Stimulated activated CD8-positive, alpha-beta memory T cell treated with anti-CD3 and anti-CD28 coated beads, Interleukin-12 subunit alpha, Interleukin-12 subunit beta, amount 100 ng/mL, for 24 hours (primary cell): ENCODE results near the gene LAMTOR3.
A peak's percentile ranks its signal among the peaks of the same experiment; 100 is the strongest.

ENCODE experiments used
- DNase-seq: peaks from one replicate; pipeline ENCODE4 v3.0.0-alpha.2; 2020; ENCODE audit errors: extremely low read depth

LAMTOR3 gene

DNA sequence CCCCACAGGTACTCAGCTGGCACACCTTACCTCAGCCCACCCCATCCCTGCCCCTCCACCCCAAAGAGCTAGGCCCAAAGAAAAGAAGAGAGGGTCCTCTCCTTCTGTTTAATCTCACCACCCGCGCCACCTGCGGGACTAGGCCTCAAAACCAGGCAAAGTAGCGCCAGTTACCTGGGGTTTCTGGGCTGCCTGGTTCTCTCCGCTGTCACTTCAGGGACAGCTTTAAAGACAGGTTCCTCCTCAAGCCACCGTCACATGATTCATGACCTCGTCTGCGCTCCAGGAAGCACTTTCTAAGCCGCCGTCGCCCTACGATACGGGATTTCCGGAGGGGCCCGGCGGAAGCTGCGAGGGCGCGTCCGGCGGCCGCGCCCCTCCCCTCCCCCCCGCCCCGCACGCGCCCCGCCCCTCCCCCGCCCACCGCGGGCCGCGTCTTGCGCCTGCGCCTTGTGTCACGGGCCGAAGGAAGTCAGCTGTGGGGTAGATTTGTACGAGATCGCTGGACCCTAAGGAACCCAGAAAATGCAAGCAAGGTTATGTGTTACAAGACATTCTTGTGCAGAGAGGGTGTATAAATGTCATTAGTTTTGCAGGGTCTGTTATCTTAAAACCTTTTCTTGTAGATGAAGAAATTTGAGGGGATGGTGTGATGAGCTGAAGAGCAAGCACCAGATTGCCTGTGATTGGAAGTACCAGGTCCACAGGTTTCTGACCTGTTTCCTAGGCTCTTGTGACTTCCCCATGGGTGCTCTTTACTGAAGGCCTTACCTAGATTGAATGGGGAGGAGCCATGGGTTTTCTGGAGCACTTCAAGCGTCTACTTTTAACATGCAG lies at the start of gene LAMTOR3:
LAMTOR3 (minus strand) TSS at position 267 of the 837 bp plus-strand sequence. CDS start 464 bp downstream, outside the sequence.
- peak; percentile 72 for DNase-seq

GRCh38 chr4:99938243-99938753 lies 44.1 kb upstream of the LAMTOR3 start:
- no peak for DNase-seq

DNA sequence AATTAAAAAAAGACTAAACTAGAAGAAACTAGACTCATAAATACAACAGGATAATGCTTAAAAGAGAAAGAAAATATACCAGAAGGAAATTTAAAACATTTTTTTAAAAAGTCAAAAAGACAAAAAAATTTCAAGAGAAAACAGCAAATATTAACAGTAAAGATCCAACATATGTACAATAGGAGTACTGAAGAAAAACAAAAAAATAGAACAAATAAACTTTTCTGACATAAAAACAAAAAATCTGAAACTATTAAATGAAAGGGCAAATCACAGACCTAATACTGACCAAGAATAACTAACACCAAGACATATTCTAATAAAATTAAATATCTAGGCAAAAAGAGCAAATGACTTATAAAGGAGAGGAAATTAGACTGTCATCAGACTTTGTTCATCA lies 40.7 kb upstream of the LAMTOR3 start:
- DNase-seq: no peak

DNA sequence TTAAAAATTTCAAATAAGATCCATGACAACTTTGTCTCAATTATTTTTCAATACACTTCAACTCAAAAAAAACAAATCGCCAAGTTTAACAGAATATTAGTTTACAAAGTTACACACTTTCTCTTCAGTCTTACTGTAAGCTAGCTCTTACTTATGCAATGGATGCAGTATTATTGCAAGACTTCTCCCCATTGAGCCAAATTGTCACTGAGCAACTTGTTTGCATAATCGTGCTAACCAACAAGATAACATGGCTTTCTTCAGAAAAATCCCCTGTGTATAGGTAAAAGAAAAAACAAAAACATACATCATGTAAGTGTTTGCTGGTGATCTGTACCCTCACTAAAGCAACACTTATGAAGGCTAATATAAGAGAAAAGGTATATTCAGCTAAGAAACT lies 33.3 kb upstream of the LAMTOR3 start:
- no peak for DNase-seq

- no peak for DNase-seq
These were observed 26.9 kb upstream of the LAMTOR3 start for GRCh38 chr4:99921174-99921573.

DNA sequence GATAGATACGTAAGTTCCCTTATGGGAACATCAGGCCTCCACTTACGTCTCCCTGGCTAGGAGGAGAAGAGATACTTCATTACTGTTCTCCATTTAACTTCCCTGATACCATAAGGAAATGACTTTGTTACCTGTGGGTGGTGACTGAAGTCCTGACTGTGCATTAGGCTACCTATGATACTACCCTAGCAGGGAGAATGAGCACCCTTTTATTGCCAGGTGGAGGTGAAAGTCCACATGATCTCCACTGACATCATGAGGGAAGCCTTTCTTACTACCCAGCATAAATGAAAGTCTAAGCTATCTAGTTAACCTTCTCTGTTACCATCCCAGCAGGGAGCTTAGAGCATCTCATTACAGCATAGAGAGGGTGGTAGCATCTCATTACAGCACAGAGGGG lies 24.4 kb upstream of the LAMTOR3 start:
- DNase-seq: no peak

- no peak for DNase-seq
These were observed 23.3 kb upstream of the LAMTOR3 start for GRCh38 chr4:99917575-99917974.

GRCh38 chr4:99915449-99915848 lies 21.2 kb upstream of the LAMTOR3 start:
- DNase-seq: no peak

DNA sequence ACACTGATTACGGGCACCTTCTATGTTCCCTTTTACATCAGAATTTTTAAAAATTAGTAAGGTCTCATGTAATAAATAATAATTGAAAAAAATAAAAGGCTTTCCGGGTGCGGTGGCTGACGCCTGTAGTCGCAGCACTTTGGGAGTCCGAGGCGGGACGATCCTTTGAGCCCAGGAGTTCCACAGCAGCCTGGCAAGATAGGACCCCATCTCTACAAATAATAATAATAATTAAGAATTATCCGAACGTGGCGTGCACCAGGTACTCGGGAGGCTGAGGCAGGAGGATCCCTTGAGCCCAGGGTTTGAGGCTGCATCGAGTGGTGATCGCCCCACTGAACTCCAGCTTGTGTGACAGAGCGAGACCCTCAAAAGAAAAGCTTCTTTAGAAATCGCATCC lies 771 bp upstream of the LAMTOR3 start:
- DNase-seq: no peak

DNA sequence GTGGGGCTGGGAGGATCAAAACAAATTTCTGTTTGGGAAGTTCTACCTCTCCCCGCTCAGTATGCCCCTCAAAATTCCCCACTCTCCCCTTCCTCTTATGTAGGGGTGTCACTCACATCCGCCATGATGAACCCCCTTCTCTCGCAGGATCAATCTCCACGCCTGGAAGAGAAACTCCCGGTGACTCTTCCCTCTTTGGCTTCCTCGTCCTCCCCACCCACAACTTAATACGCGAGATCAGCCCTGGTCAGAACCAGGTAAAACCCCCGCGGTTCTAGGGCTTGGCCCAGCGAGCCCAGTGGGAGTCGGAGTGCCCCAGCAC lies 427 bp downstream of the LAMTOR3 start:
- no peak for DNase-seq

DNA sequence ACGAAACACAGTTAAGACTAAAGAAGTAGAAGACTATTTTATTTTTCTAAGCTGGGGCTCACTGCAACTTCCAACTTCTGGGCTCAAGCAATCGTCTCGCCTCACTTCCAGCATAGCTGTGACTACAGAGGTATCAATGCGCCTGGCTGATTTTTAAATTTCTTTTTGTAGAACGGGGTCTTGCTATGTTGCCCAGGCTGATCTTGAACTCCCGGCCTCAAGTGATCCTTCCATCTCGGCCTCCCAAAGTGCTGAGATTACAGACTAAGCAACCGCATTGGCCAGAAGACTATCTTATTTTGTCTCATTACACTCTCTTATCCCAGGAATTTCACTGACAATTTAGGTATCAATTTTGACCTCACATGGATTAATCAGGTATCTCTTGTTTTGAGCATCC lies 1.2 kb downstream of the LAMTOR3 start:
- DNase-seq: no peak

DNA sequence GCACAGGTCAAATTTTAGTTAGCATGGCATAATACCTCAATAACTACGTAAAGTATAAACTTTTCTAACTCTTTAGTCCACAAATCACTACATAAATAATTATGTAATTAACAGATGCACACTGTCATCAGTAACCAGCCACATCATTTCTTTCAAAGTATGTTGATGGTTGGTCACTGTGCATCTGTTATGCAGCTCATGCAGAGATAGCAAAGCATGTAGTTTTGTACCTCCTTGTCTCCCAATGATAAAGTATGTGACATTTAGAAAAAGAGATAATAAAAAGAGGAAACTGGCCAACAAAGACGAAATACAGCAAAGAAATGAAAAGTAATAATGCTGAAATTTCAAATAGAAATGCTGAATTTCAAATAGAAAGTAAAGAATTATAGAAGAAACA lies 2.9 kb downstream of the LAMTOR3 start:
- DNase-seq: no peak

DNA sequence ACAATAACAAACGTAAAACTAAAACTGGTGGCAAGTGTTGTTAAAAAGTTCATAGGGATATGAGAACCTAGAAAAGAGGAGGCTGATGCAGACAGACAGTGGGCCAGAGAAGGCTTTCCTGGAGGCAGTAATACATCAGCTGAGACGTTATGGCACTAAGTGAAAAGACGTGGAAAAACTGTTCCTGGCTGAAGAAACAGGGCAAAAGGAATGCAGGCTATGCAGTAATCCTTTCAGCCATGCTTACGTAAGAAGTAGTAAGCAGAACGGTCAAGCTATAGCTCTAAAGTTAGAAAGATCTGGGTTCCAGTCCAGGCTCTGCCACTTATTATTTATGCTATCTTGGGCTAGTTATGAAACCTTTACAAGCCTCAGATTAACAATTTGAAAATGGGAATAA lies 6.4 kb downstream of the LAMTOR3 start:
- no peak for DNase-seq

- no peak for DNase-seq
These were observed 8.1 kb downstream of the LAMTOR3 start for GRCh38 chr4:99886146-99886545.

- no peak for DNase-seq
These were observed 8.5 kb downstream of the LAMTOR3 start for GRCh38 chr4:99885687-99886086.

GRCh38 chr4:99885063-99885664 lies 9.1 kb downstream of the LAMTOR3 start:
- no peak for DNase-seq

DNA sequence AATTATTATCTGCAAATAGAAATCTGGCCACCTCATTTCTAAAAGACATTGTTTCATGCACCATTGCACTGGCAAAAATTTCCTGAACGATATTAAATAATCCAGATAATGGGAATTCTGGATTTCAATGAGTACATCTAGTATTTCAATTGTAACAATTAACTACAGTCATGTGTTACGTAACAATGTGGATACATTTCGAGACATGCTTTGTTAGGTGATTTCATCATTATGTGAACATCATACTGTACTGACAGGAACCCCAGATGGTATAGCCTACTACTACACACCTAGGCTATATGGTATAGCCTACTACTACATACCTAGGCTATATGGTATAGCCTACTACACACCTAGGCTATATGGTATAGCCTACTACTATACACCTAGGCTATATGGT lies 14.8 kb downstream of the LAMTOR3 start:
- no peak for DNase-seq

GRCh38 chr4:99878604-99879003 lies 15.6 kb downstream of the LAMTOR3 start:
- no peak for DNase-seq

DNA sequence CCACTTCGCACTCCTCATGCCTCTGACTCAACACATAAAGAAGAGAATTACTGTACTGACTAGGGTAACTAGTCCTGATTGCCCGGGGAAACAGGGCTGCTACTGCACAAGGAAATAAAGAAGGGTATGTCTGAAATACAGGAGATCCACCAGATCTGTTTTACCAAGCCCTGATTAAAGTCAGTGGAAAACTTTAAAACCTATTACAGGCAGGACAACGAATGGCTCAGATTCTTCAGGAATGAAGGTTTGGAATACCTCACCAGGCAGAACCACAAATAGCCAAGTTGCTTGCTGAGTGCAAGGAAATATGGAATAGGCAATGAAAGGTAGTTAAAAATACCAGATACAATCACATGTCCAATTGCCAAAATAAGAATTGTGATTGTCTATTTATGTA lies 17.3 kb downstream of the LAMTOR3 start:
- DNase-seq: no peak

GRCh38 chr4:99875071-99875470 lies 19.2 kb downstream of the LAMTOR3 start:
- no peak for DNase-seq

- DNase-seq: no peak
These were observed 21.7 kb downstream of the LAMTOR3 start for GRCh38 chr4:99872570-99872969.

GRCh38 chr4:99868126-99868596 lies 26.1 kb downstream of the LAMTOR3 start:
- DNase-seq: no peak

GRCh38 chr4:99863804-99864203 lies 30.4 kb downstream of the LAMTOR3 start:
- no peak for DNase-seq
